ENCODE results near the gene CCDC167.

CCDC167 gene

GRCh38 chr6:37487591-37488380, 11.9 kb downstream of the CCDC167 start:
- no peak for DNase-seq

- no peak for DNase-seq
Observed at GRCh38 chr6:37486121-37486839, 13.4 kb downstream of the CCDC167 start.

GRCh38 chr6:37485291-37485702, 14.4 kb downstream of the CCDC167 start:
- DNase-seq = no peak

- DNase-seq = no peak
Observed at GRCh38 chr6:37484786-37485170, 14.9 kb downstream of the CCDC167 start.

GRCh38 chr6:37483917-37484785, 15.5 kb downstream of the CCDC167 start:
- peak; percentile 25 for DNase-seq

- no peak for DNase-seq
Observed at GRCh38 chr6:37483252-37483901, 16.3 kb downstream of the CCDC167 start.

GRCh38 chr6:37482606-37483251, 17.0 kb downstream of the CCDC167 start:
- no peak for DNase-seq

GRCh38 chr6:37481711-37482605, 17.7 kb downstream of the CCDC167 start:
- no peak for DNase-seq

GRCh38 chr6:37480951-37481534, 18.6 kb downstream of the CCDC167 start:
- DNase-seq = no peak

- no peak for DNase-seq
Observed at GRCh38 chr6:37480118-37480736, 19.5 kb downstream of the CCDC167 start.

GRCh38 chr6:37479266-37479854, 20.3 kb downstream of the CCDC167 start:
- DNase-seq = no peak

- no peak for DNase-seq
Observed at GRCh38 chr6:37478827-37479226, 20.9 kb downstream of the CCDC167 start.

GRCh38 chr6:37477656-37478435, 21.8 kb downstream of the CCDC167 start:
- DNase-seq = no peak

GRCh38 chr6:37477191-37477590, 22.5 kb downstream of the CCDC167 start:
- DNase-seq = no peak

GRCh38 chr6:37474316-37474715, 25.4 kb downstream of the CCDC167 start:
- DNase-seq = no peak

- no peak for DNase-seq
Observed at GRCh38 chr6:37473364-37474095, 26.2 kb downstream of the CCDC167 start.

GRCh38 chr6:37467718-37468117, 32.0 kb downstream of the CCDC167 start:
- DNase-seq = no peak

- no peak for DNase-seq
Observed at GRCh38 chr6:37463110-37463509, 36.6 kb downstream of the CCDC167 start.

Measured in HCEC 1CT (cell line).